ENCODE results near the gene CCNT1. TPM values are rescaled to one million over a fixed set of nuclear protein-coding genes. Genes with fewer than 3 reads are reported as not detected.
"Not testable (repeated sequence)": the region's sequence is repeated elsewhere in the genome, so short reads cannot be mapped to it uniquely, and the experiment has no call there.

Gene CCNT1
- 25.7 and 26.9 TPM in 2 replicates for total RNA-seq (2014; rRNA removed; shearing (Covaris generic))

- DNase-seq (ENCODE audit: low spot score), result peak; percentile 100
Measured at GRCh38 chr12:48716493-48717251, at the start of gene CCNT1. TSS of gene CCNT1 (minus strand) at chr12:48716707. CDS start at chr12:48716675, 32 bp downstream.

GRCh38 chr12:48765753-48766162 lies 49.3 kb upstream of the CCNT1 start:
- DNase-seq (ENCODE audit: low spot score), result no peak

GRCh38 chr12:48764521-48764920 lies 48.0 kb upstream of the CCNT1 start:
- DNase-seq (ENCODE audit: low spot score), result no peak

GRCh38 chr12:48758737-48759136 lies 42.2 kb upstream of the CCNT1 start:
- no peak for DNase-seq (ENCODE audit: low spot score)

GRCh38 chr12:48758186-48758585 lies 41.7 kb upstream of the CCNT1 start:
- DNase-seq (ENCODE audit: low spot score), result no peak

GRCh38 chr12:48750769-48751356 lies 34.4 kb upstream of the CCNT1 start:
- DNase-seq (ENCODE audit: low spot score), result no peak

- DNase-seq (ENCODE audit: low spot score), result no peak
Measured at GRCh38 chr12:48750215-48750614, 33.7 kb upstream of the CCNT1 start.

GRCh38 chr12:48744251-48745008 lies 27.9 kb upstream of the CCNT1 start:
- peak; percentile 67 for DNase-seq (ENCODE audit: low spot score)

GRCh38 chr12:48739618-48740269 lies 23.2 kb upstream of the CCNT1 start:
- DNase-seq (ENCODE audit: low spot score), result no peak

- DNase-seq (ENCODE audit: low spot score), result no peak
Measured at GRCh38 chr12:48736456-48736855, 19.9 kb upstream of the CCNT1 start.

- no peak for DNase-seq (ENCODE audit: low spot score)
Measured at GRCh38 chr12:48728807-48729206, 12.3 kb upstream of the CCNT1 start.

- DNase-seq (ENCODE audit: low spot score), result not testable (repeated sequence)
Measured at GRCh38 chr12:48720737-48721136, 4.2 kb upstream of the CCNT1 start.

- not testable (repeated sequence) for DNase-seq (ENCODE audit: low spot score)
Measured at GRCh38 chr12:48720171-48720570, 3.7 kb upstream of the CCNT1 start.

- not testable (repeated sequence) for DNase-seq (ENCODE audit: low spot score)
Measured at GRCh38 chr12:48719002-48719401, 2.5 kb upstream of the CCNT1 start.

GRCh38 chr12:48717252-48717695 lies 767 bp upstream of the CCNT1 start:
- DNase-seq (ENCODE audit: low spot score), result no peak

- DNase-seq (ENCODE audit: low spot score), result no peak
Measured at GRCh38 chr12:48716168-48716492, 377 bp downstream of the CCNT1 start.

- no peak for DNase-seq (ENCODE audit: low spot score)
Measured at GRCh38 chr12:48712209-48712608, 4.3 kb downstream of the CCNT1 start.

GRCh38 chr12:48698822-48699221 lies 17.7 kb downstream of the CCNT1 start:
- not testable (repeated sequence) for DNase-seq (ENCODE audit: low spot score)

- DNase-seq (ENCODE audit: low spot score), result no peak
Measured at GRCh38 chr12:48696626-48697025, 19.9 kb downstream of the CCNT1 start.

- DNase-seq (ENCODE audit: low spot score), result no peak
Measured at GRCh38 chr12:48695859-48696258, 20.6 kb downstream of the CCNT1 start.

GRCh38 chr12:48694038-48694437 lies 22.5 kb downstream of the CCNT1 start:
- DNase-seq (ENCODE audit: low spot score), result no peak

GRCh38 chr12:48693572-48693971 lies 22.9 kb downstream of the CCNT1 start:
- DNase-seq (ENCODE audit: low spot score), result no peak

All from H4 (cell line).